ENCODE measurements around the gene PODXL2.

The PODXL2 gene

DNA sequence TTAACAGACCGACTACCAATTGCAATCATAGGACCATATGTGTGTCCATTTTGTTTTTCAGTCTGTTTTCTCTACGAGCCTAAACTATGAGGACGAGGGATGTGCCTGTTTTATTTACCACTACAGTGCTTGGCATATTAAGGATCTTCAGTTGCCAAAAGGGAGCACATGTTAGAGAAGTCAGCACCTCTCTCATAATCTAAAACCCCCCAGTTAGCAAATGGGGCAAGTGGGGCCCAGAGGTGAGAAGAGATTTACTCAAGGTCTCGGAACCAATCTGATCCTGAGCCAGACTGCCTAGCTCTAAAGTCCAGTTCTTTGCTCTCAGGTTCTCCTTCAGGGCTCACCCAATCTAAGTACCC is 578 bp upstream of the PODXL2 start:
- DNase-seq (ENCODE audit: insufficient read length, low spot score), result no peak
- peak; percentile 86 for FAIRE-seq
- TF ChIP-seq POU2F2 (IDR thresholded peaks at IDR 0.05; ENCODE audit: low read depth, low read length) (no peak), POLR2A (IDR thresholded peaks at IDR 0.05; ENCODE audit: low read depth, low read length) (no peak), TAF1 (IDR thresholded peaks at IDR 0.05; ENCODE audit: low read depth, low read length) (no peak), PAX5 (IDR thresholded peaks at IDR 0.05; ENCODE audit: insufficient read depth, low read length, severe bottlenecking) (no peak), POLR2AphosphoS5 (IDR thresholded peaks at IDR 0.05; ENCODE audit: low read depth, low read length) (no peak), SPI1 (IDR thresholded peaks at IDR 0.05; ENCODE audit: low read depth, low read length) (no peak)

DNA sequence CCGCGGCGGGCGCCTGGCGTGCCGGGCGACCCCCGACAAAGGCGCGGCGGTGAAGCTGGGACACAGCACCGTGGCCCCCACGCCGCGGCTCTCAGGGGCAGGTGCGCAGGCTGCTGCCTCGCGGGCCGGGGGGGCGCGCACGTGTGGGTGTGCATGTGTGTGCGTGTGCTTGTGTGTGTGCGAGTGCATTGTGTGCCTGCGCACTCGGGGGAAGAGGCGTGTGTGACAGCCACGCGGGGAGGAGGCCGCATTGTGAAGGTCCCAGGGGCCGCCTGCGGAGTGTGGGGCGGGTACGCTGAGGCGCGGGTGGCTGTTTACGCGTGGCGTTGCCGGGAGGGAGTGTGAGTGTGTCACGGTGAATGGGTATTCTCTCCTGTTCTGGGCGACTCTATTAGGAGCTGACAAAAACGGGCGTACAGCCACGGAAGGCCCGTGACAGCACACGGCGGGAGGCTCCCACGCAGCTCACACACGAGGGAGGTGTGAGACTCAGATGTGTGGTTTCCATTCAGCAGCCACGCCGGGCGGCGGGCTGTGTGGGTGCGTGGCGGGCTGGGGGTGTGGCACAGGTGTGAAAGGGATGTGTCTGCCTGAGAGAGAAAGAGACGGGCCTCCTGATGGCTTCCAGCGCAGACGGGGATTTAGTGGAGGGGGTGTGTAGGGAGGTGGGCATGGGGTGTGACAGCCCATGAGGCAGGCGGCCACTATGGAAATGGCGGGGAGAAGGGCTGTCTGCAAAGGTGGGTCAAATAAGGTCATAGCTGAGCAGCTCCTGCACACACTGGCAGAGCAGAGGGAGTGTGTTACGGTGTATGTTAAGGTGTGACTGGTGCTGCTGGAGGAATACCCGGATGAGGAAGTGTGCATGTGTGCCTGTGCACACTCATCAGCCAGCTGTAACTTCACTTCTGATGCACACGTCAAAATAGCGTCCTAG is 750 bp downstream of the PODXL2 start:
- FAIRE-seq (peak; percentile 97), DNase-seq (ENCODE audit: insufficient read length, low spot score) (no peak)
- TF ChIP-seq POLR2AphosphoS5 (IDR thresholded peaks at IDR 0.05; ENCODE audit: low read depth, low read length), result no peak
- no peak for TF ChIP-seq TAF1 (IDR thresholded peaks at IDR 0.05; ENCODE audit: low read depth, low read length)
- TF ChIP-seq POU2F2 (IDR thresholded peaks at IDR 0.05; ENCODE audit: low read depth, low read length), result no peak
- no peak for TF ChIP-seq PAX5 (IDR thresholded peaks at IDR 0.05; ENCODE audit: insufficient read depth, low read length, severe bottlenecking)
- no peak for TF ChIP-seq POLR2A (IDR thresholded peaks at IDR 0.05; ENCODE audit: low read depth, low read length)
- peak; percentile 91 for TF ChIP-seq SPI1 (IDR thresholded peaks at IDR 0.05; ENCODE audit: low read depth, low read length)

DNA sequence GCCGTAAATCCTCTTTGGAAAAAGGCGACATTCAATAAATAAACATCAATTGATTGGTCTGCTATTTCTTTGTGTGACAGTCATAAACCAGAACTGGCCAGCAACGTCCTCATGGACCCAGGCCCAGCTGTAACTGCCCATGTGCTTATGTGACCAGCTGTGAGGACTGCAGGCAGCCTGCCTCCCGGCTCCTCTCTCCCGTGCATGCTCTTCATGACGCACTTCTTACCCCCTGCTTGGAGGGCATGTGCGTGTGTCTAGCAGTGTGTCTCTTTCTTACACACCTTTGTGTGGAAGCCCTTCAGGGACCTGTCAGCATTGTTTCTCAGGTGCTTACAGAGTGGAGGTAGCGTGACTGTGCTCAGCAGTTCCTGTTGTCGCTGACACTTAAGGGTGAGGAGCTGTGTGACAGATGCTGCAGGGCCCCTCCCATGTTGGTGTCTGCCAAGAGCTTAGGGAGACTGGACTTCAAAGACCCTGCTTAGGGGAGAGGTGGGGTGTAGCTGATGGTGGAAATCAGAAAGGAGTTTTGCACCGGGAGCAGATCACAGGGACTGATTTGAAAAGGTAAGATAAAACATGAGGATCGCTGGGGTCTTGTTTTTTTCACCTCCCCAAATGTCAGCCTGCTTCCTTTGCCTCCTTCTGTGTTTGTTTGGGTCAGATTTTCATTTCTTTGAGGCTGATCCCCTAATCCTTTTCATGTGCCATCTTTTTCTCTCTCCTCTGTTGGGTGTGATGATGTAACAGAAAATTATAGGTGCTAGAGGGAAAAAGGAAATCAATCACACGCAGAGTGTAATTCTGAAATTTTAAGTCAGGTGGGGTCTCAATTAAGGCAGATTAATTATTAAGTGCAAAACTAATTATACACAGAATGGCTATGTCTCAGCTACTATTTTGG is 2.1 kb downstream of the PODXL2 start:
- TF ChIP-seq POU2F2 (IDR thresholded peaks at IDR 0.05; ENCODE audit: low read depth, low read length), result no peak
- no peak for TF ChIP-seq TAF1 (IDR thresholded peaks at IDR 0.05; ENCODE audit: low read depth, low read length)
- no peak for TF ChIP-seq POLR2AphosphoS5 (IDR thresholded peaks at IDR 0.05; ENCODE audit: low read depth, low read length)
- no peak for TF ChIP-seq PAX5 (IDR thresholded peaks at IDR 0.05; ENCODE audit: insufficient read depth, low read length, severe bottlenecking)
- no peak for TF ChIP-seq SPI1 (IDR thresholded peaks at IDR 0.05; ENCODE audit: low read depth, low read length)
- no peak for TF ChIP-seq POLR2A (IDR thresholded peaks at IDR 0.05; ENCODE audit: low read depth, low read length)
- DNase-seq (ENCODE audit: insufficient read length, low spot score), result no peak
- no peak for FAIRE-seq

DNA sequence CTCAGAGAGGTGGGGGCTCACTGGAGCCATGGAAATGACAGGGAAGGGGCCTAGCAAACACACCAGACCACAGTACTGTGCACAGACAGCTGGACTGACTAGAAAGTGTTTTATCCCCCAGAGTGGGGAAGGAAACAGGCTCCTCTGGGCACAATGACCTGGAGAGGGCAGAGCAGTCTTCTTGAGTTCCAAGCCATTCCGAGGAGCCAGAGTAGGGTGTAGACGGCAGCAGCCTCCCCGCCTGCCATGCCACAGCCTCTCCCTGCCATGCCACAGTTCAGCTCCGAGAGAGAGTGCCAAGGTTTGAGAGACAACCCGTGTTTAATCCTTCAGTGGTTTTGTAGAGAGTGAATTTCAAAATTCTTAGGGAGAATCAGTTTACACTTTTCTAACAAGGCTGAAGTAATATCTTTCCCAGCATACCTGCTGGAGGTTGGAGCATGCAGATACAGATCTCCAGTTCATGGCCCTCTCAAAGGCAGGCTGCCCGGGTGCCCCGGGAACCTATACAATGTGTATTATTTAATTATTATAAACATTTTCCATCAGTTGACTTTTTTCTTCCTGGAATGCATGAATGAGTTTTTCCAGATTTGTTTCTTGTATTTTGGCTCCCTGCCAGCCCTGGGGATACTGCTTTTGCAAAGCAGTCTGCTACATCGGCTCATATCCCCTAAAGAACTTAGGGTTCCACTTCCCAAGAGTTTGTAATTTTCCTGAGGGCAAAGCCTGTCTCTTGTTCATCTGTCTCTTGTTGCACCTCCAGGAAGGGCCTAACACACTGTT is 3.2 kb downstream of the PODXL2 start:
- DNase-seq (ENCODE audit: insufficient read length, low spot score) (no peak), FAIRE-seq (no peak)
- TF ChIP-seq TAF1 (IDR thresholded peaks at IDR 0.05; ENCODE audit: low read depth, low read length) (no peak), POLR2A (IDR thresholded peaks at IDR 0.05; ENCODE audit: low read depth, low read length) (no peak), POU2F2 (IDR thresholded peaks at IDR 0.05; ENCODE audit: low read depth, low read length) (no peak), PAX5 (IDR thresholded peaks at IDR 0.05; ENCODE audit: insufficient read depth, low read length, severe bottlenecking) (no peak), SPI1 (IDR thresholded peaks at IDR 0.05; ENCODE audit: low read depth, low read length) (no peak), POLR2AphosphoS5 (IDR thresholded peaks at IDR 0.05; ENCODE audit: low read depth, low read length) (no peak)

DNA sequence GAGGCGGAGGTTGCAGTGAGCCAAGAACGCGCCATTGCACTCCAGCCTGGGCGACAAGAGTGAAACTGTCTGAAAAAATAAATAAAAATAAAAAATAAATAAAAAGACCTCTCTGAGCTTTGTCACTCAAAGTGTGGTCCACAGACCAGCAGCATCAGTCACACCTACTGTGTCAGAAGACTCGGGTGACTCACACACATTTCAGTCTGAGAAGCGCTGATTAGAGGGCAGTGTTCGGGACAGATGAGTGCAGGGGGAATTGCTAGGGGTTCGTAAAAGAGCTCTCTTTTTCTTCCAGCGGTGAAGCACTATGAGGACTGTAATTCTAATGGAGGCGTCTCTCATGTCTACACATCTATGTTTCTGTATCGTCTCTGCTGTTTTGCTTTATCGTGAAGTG is 5.7 kb downstream of the PODXL2 start:
- DNase-seq (ENCODE audit: insufficient read length, low spot score) (no peak), FAIRE-seq (no peak)
- no peak for TF ChIP-seq TAF1 (IDR thresholded peaks at IDR 0.05; ENCODE audit: low read depth, low read length)
- TF ChIP-seq POLR2A (IDR thresholded peaks at IDR 0.05; ENCODE audit: low read depth, low read length), result no peak
- TF ChIP-seq PAX5 (IDR thresholded peaks at IDR 0.05; ENCODE audit: insufficient read depth, low read length, severe bottlenecking), result no peak
- no peak for TF ChIP-seq POU2F2 (IDR thresholded peaks at IDR 0.05; ENCODE audit: low read depth, low read length)
- TF ChIP-seq POLR2AphosphoS5 (IDR thresholded peaks at IDR 0.05; ENCODE audit: low read depth, low read length), result no peak
- no peak for TF ChIP-seq SPI1 (IDR thresholded peaks at IDR 0.05; ENCODE audit: low read depth, low read length)

DNA sequence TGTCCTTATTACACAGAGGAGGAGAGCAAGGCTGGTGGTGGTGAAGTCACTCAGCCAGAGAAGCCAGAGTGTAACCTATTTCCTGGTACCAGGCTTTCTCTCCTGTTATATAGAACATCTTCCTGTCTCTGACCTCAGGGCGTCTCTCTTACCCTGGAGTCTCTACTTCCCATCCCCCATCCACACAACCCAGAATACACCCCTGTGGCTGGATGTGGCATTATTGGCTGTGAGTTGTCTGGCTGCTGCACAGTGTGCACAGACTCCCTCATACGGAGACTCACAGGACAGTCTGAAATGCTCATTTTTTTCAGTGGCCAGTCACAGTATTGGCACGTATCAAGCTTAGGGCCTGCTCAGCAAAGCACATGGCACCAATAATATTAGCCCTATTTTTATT is 8.6 kb downstream of the PODXL2 start:
- peak; percentile 33 for FAIRE-seq
- no peak for TF ChIP-seq TAF1 (IDR thresholded peaks at IDR 0.05; ENCODE audit: low read depth, low read length)
- TF ChIP-seq POLR2AphosphoS5 (IDR thresholded peaks at IDR 0.05; ENCODE audit: low read depth, low read length), result no peak
- no peak for TF ChIP-seq POU2F2 (IDR thresholded peaks at IDR 0.05; ENCODE audit: low read depth, low read length)
- peak; percentile 31 for DNase-seq (ENCODE audit: insufficient read length, low spot score)

DNA sequence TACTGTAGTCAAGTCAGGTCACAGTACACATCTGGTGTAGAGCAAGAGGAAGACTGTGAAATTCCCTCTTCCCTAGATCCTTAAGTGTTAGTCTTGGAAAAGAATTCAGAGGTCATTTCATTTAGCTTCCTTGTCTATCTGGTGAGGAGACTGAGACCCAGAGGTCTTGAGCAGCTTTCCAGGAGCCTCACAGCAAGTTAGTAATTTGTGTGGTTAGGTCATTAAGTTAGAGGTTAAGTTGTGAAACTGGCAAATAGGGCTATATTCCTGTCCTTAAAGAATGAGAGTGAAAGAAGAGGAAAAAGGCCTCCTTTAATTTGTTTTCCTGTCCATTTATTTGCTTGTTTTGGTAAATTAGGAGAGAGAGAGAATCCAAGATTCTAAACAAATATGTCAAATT is 9.0 kb downstream of the PODXL2 start:
- no peak for DNase-seq (ENCODE audit: insufficient read length, low spot score)
- FAIRE-seq, result no peak
- TF ChIP-seq POLR2A (IDR thresholded peaks at IDR 0.05; ENCODE audit: low read depth, low read length) (no peak), TAF1 (IDR thresholded peaks at IDR 0.05; ENCODE audit: low read depth, low read length) (no peak), PAX5 (IDR thresholded peaks at IDR 0.05; ENCODE audit: insufficient read depth, low read length, severe bottlenecking) (no peak), SPI1 (IDR thresholded peaks at IDR 0.05; ENCODE audit: low read depth, low read length) (no peak), POU2F2 (IDR thresholded peaks at IDR 0.05; ENCODE audit: low read depth, low read length) (no peak), POLR2AphosphoS5 (IDR thresholded peaks at IDR 0.05; ENCODE audit: low read depth, low read length) (no peak)

DNA sequence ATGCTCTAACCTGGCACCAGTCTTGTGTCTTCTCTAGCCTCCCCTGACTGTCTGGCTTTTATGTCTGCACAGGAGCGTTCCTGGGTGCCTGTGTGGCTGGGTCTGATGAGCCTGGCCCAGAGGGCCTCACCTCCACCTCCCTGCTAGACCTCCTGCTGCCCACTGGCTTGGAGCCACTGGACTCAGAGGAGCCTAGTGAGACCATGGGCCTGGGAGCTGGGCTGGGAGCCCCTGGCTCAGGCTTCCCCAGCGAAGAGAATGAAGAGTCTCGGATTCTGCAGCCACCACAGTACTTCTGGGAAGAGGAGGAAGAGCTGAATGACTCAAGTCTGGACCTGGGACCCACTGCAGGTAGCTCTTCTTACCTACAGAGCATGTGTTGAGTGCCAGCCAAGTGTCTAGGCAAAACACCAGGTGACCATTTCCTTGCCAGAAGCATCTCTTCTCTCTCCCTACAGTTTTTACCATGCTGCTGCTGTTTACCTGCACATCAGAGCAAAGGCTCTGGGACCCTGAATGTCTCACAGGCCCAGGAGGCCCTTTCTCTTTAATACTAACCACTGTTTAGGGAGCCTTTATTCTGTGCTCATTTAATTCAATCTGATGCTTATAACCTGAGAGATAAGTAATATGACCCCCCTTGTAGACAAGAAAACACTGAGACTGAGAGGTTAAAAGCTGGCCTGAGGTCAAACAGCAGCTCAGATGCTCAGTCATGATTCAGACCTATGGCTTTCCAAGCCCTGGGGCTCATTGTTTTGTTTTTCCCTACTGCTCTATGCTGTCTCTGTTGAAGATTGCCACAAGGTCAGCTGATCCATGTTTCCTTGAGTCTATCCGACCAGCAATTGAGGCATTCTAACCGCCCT is 10.4 kb downstream of the PODXL2 start:
- TF ChIP-seq TAF1 (IDR thresholded peaks at IDR 0.05; ENCODE audit: low read depth, low read length) (no peak), POLR2AphosphoS5 (IDR thresholded peaks at IDR 0.05; ENCODE audit: low read depth, low read length) (no peak), SPI1 (IDR thresholded peaks at IDR 0.05; ENCODE audit: low read depth, low read length) (no peak), POLR2A (IDR thresholded peaks at IDR 0.05; ENCODE audit: low read depth, low read length) (no peak), POU2F2 (IDR thresholded peaks at IDR 0.05; ENCODE audit: low read depth, low read length) (no peak), PAX5 (IDR thresholded peaks at IDR 0.05; ENCODE audit: insufficient read depth, low read length, severe bottlenecking) (no peak)
- FAIRE-seq (no peak), DNase-seq (ENCODE audit: insufficient read length, low spot score) (no peak)
